Measurements from ENCODE around the gene TSPAN9.

Gene TSPAN9

GRCh38 chr12:3131129-3131528 lies 54.0 kb downstream of the TSPAN9 start:
- no peak overlapping the region for H3K18ac ChIP-seq (ENCODE audit: low read length)
- H3K36me3 ChIP-seq (ENCODE audit: control insufficient read depth, insufficient read depth, low read length), result no peaks in the 10 kb centered on the region
- H3K4me3 ChIP-seq (ENCODE audit: low read length), result no peak overlapping the region
- no peak overlapping the region for H3K4me2 ChIP-seq (ENCODE audit: low read length)
- H3K79me1 ChIP-seq (ENCODE audit: low read length), result no peaks in the 10 kb centered on the region
- H3K9ac ChIP-seq (ENCODE audit: low read length), result no peak overlapping the region
- no peak overlapping the region for H2BK5ac ChIP-seq (ENCODE audit: low read length)
- H3K56ac ChIP-seq (ENCODE audit: low read length), result no peak overlapping the region
- no peak overlapping the region for H4K8ac ChIP-seq (ENCODE audit: low read depth, low read length)
- no peak overlapping the region for H3K27ac ChIP-seq (ENCODE audit: low read depth, low read length)
- H3K79me2 ChIP-seq (ENCODE audit: control insufficient read depth, insufficient read depth, low read length), result no peaks in the 10 kb centered on the region
- no peak for DNase-seq
- H2BK120ac ChIP-seq (ENCODE audit: low read depth, low read length), result no peak overlapping the region
- no peak overlapping the region for H2AK5ac ChIP-seq (ENCODE audit: low read length)
- H2BK15ac ChIP-seq (replicated peaks; ENCODE audit: low read depth), result no peak overlapping the region
- no peaks in the 10 kb centered on the region for H3K27me3 ChIP-seq (ENCODE audit: insufficient read depth, low read length, poor library complexity)
- no CpG with 5 or more reads among the region's 13 CpGs for WGBS (ENCODE audit: extremely low coverage, insufficient coverage, low lambda C conversion rate)
- no peak overlapping the region for H4K5ac ChIP-seq (ENCODE audit: low read length)
- peaks cover 2% of the 10 kb centered on the region for H3K4me1 ChIP-seq (ENCODE audit: control insufficient read depth, low read depth, low read length)
- H3K23ac ChIP-seq (ENCODE audit: low read length), result no peak overlapping the region
- H3K4ac ChIP-seq (ENCODE audit: low read depth, low read length), result no peak overlapping the region

DNA sequence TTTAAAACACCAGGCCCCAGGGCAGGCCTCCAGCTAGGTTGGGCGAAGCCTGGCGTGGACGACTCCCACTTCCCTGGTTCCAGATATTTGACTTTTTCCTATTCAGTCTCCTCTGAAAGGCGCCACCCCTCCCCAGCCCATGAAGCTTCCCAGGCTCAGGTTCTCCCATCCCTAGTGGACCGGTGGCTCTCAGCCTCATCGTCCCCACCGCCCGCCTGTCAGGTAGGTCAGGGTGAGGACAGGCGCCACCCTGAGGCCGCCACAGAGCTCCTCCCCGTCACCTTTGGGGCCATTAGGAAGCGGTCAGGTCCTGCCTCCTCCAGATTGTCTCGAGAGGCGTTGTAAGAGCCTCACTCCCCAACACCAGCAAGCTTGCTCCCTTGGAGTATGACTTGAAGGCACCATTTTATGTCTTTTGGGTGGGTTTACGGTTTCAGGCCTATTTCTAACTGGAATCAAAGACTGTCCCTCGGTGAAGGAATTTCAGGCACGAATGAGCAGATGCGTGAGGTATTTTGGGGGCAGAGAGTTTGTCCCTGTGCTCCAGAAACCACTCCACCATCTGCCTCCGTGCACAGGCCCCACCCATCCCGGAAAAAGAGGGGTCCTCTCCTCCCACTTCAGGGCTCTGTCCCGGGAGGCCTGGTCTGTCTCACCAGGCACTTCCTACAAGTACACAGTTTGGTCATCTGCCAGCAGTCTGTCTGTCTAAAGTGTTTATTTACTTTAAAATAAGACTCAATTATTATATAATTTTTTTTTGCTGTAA lies 55.6 kb downstream of the TSPAN9 start:
- DNase-seq, result peak; percentile 77
- no peak overlapping the region for H2BK120ac ChIP-seq (ENCODE audit: low read depth, low read length)
- no peak overlapping the region for H3K9ac ChIP-seq (ENCODE audit: low read length)
- no peak overlapping the region for H3K4ac ChIP-seq (ENCODE audit: low read depth, low read length)
- H3K4me3 ChIP-seq (ENCODE audit: low read length), result no peak overlapping the region
- no peak overlapping the region for H4K5ac ChIP-seq (ENCODE audit: low read length)
- no peak overlapping the region for H2BK15ac ChIP-seq (replicated peaks; ENCODE audit: low read depth)
- no peak overlapping the region for H2BK5ac ChIP-seq (ENCODE audit: low read length)
- no peak overlapping the region for H3K27ac ChIP-seq (ENCODE audit: low read depth, low read length)
- no CpG with 5 or more reads among the region's 21 CpGs for WGBS (ENCODE audit: extremely low coverage, insufficient coverage, low lambda C conversion rate)
- no peaks in the 10 kb centered on the region for H3K79me1 ChIP-seq (ENCODE audit: low read length)
- H3K79me2 ChIP-seq (ENCODE audit: control insufficient read depth, insufficient read depth, low read length), result no peaks in the 10 kb centered on the region
- H3K18ac ChIP-seq (ENCODE audit: low read length), result no peak overlapping the region
- peaks cover 2% of the 10 kb centered on the region for H3K4me1 ChIP-seq (ENCODE audit: control insufficient read depth, low read depth, low read length)
- H4K8ac ChIP-seq (ENCODE audit: low read depth, low read length), result no peak overlapping the region
- H3K4me2 ChIP-seq (ENCODE audit: low read length), result no peak overlapping the region
- H3K23ac ChIP-seq (ENCODE audit: low read length), result no peak overlapping the region
- no peak overlapping the region for H2AK5ac ChIP-seq (ENCODE audit: low read length)
- H3K56ac ChIP-seq (ENCODE audit: low read length), result no peak overlapping the region
- no peaks in the 10 kb centered on the region for H3K27me3 ChIP-seq (ENCODE audit: insufficient read depth, low read length, poor library complexity)
- no peaks in the 10 kb centered on the region for H3K36me3 ChIP-seq (ENCODE audit: control insufficient read depth, insufficient read depth, low read length)

- Histone ChIP-seq H3K27me3 (ENCODE audit: insufficient read depth, low read length, poor library complexity) (no peaks in the 10 kb centered on the region), H3K18ac (ENCODE audit: low read length) (no peak overlapping the region), H3K4me1 (ENCODE audit: control insufficient read depth, low read depth, low read length) (peaks cover 2% of the 10 kb centered on the region), H3K23ac (ENCODE audit: low read length) (no peak overlapping the region), H2BK15ac (replicated peaks; ENCODE audit: low read depth) (no peak overlapping the region), H3K56ac (ENCODE audit: low read length) (no peak overlapping the region), H3K27ac (ENCODE audit: low read depth, low read length) (no peak overlapping the region), H4K8ac (ENCODE audit: low read depth, low read length) (no peak overlapping the region), H3K36me3 (ENCODE audit: control insufficient read depth, insufficient read depth, low read length) (no peaks in the 10 kb centered on the region), H3K9ac (ENCODE audit: low read length) (no peak overlapping the region), H2AK5ac (ENCODE audit: low read length) (no peak overlapping the region), H2BK120ac (ENCODE audit: low read depth, low read length) (no peak overlapping the region), H3K79me1 (ENCODE audit: low read length) (no peaks in the 10 kb centered on the region), H2BK5ac (ENCODE audit: low read length) (no peak overlapping the region), H3K4ac (ENCODE audit: low read depth, low read length) (no peak overlapping the region), H3K4me3 (ENCODE audit: low read length) (no peak overlapping the region), H4K5ac (ENCODE audit: low read length) (no peak overlapping the region), H3K4me2 (ENCODE audit: low read length) (no peak overlapping the region), H3K79me2 (ENCODE audit: control insufficient read depth, insufficient read depth, low read length) (no peaks in the 10 kb centered on the region)
- DNase-seq, result no peak
Observed at GRCh38 chr12:3133405-3133783, 56.2 kb downstream of the TSPAN9 start.

- no peak overlapping the region for H3K4ac ChIP-seq (ENCODE audit: low read depth, low read length)
- no peak overlapping the region for H3K9ac ChIP-seq (ENCODE audit: low read length)
- H3K56ac ChIP-seq (ENCODE audit: low read length), result no peak overlapping the region
- no peak overlapping the region for H3K23ac ChIP-seq (ENCODE audit: low read length)
- no peaks in the 10 kb centered on the region for H3K79me1 ChIP-seq (ENCODE audit: low read length)
- H2BK5ac ChIP-seq (ENCODE audit: low read length), result no peak overlapping the region
- no peaks in the 10 kb centered on the region for H3K27me3 ChIP-seq (ENCODE audit: insufficient read depth, low read length, poor library complexity)
- H3K4me2 ChIP-seq (ENCODE audit: low read length), result no peak overlapping the region
- no peak overlapping the region for H3K27ac ChIP-seq (ENCODE audit: low read depth, low read length)
- no peak overlapping the region for H2AK5ac ChIP-seq (ENCODE audit: low read length)
- no peaks in the 10 kb centered on the region for H3K36me3 ChIP-seq (ENCODE audit: control insufficient read depth, insufficient read depth, low read length)
- H4K5ac ChIP-seq (ENCODE audit: low read length), result no peak overlapping the region
- H3K4me1 ChIP-seq (ENCODE audit: control insufficient read depth, low read depth, low read length), result peaks cover 6% of the 10 kb centered on the region
- no peak overlapping the region for H3K4me3 ChIP-seq (ENCODE audit: low read length)
- no peak overlapping the region for H2BK120ac ChIP-seq (ENCODE audit: low read depth, low read length)
- no peak for DNase-seq
- H3K79me2 ChIP-seq (ENCODE audit: control insufficient read depth, insufficient read depth, low read length), result no peaks in the 10 kb centered on the region
- H3K18ac ChIP-seq (ENCODE audit: low read length), result no peak overlapping the region
- no peak overlapping the region for H2BK15ac ChIP-seq (replicated peaks; ENCODE audit: low read depth)
- H4K8ac ChIP-seq (ENCODE audit: low read depth, low read length), result no peak overlapping the region
- WGBS (ENCODE audit: extremely low coverage, insufficient coverage, low lambda C conversion rate), result no CpG with 5 or more reads among the region's 6 CpGs
Observed at GRCh38 chr12:3134126-3134525, 56.9 kb downstream of the TSPAN9 start.

DNA sequence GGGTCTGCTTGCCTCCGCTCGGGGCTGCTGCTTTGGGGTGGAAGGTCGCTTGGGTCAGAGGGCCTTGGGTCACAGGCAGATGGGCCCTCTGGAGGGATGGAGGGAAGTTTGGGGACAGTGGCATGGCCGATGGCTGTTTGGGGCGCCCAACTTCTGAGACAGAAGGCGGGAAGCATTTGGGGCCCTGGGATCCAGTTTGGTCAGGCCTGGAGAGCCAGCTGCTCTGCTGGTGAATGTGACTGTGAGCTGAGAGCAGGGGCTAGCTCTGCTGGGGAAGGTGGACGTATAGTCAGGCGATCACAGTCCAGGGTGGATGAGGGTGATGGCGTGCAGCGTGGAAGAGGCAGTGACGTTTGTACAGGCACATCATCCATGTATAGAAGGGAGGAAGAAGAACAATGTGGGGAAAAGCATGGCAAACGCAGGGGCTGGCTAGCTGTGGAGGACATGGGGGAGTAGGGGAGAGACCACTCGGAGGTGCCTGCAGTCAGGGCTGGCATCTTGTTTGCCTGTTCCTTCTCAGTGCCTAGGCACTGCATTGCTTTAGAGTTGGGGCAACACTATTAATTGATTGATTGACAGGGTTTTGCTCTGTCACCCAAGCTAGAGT lies 57.5 kb downstream of the TSPAN9 start:
- no peak overlapping the region for H3K4me2 ChIP-seq (ENCODE audit: low read length)
- H3K9ac ChIP-seq (ENCODE audit: low read length), result no peak overlapping the region
- no peaks in the 10 kb centered on the region for H3K79me1 ChIP-seq (ENCODE audit: low read length)
- no peak overlapping the region for H2BK15ac ChIP-seq (replicated peaks; ENCODE audit: low read depth)
- H2AK5ac ChIP-seq (ENCODE audit: low read length), result no peak overlapping the region
- no peak overlapping the region for H4K8ac ChIP-seq (ENCODE audit: low read depth, low read length)
- H3K4me3 ChIP-seq (ENCODE audit: low read length), result no peak overlapping the region
- no peak overlapping the region for H2BK5ac ChIP-seq (ENCODE audit: low read length)
- no peak overlapping the region for H3K27ac ChIP-seq (ENCODE audit: low read depth, low read length)
- H3K23ac ChIP-seq (ENCODE audit: low read length), result no peak overlapping the region
- peaks cover 6% of the 10 kb centered on the region for H3K4me1 ChIP-seq (ENCODE audit: control insufficient read depth, low read depth, low read length)
- H4K5ac ChIP-seq (ENCODE audit: low read length), result no peak overlapping the region
- no CpG with 5 or more reads among the region's 13 CpGs for WGBS (ENCODE audit: extremely low coverage, insufficient coverage, low lambda C conversion rate)
- H3K4ac ChIP-seq (ENCODE audit: low read depth, low read length), result no peak overlapping the region
- no peak overlapping the region for H3K18ac ChIP-seq (ENCODE audit: low read length)
- H3K36me3 ChIP-seq (ENCODE audit: control insufficient read depth, insufficient read depth, low read length), result no peaks in the 10 kb centered on the region
- no peaks in the 10 kb centered on the region for H3K27me3 ChIP-seq (ENCODE audit: insufficient read depth, low read length, poor library complexity)
- DNase-seq, result no peak
- H3K79me2 ChIP-seq (ENCODE audit: control insufficient read depth, insufficient read depth, low read length), result no peaks in the 10 kb centered on the region
- no peak overlapping the region for H2BK120ac ChIP-seq (ENCODE audit: low read depth, low read length)
- H3K56ac ChIP-seq (ENCODE audit: low read length), result no peak overlapping the region
